Medulla oblongata (tissue), 1 donor: ENCODE measurements around the gene CRISPLD2.
A peak's percentile ranks its signal among the peaks of the same experiment; 100 is the strongest.
"Not testable (repeated sequence)": the region's sequence is repeated elsewhere in the genome, so short reads cannot be mapped to it uniquely, and the experiment has no call there.

Source experiments
- DNase-seq: peaks from one replicate; pipeline ENCODE4 v3.0.0-alpha.2; 2015; ENCODE audit errors: extremely low spot score

CRISPLD2 gene

DNA sequence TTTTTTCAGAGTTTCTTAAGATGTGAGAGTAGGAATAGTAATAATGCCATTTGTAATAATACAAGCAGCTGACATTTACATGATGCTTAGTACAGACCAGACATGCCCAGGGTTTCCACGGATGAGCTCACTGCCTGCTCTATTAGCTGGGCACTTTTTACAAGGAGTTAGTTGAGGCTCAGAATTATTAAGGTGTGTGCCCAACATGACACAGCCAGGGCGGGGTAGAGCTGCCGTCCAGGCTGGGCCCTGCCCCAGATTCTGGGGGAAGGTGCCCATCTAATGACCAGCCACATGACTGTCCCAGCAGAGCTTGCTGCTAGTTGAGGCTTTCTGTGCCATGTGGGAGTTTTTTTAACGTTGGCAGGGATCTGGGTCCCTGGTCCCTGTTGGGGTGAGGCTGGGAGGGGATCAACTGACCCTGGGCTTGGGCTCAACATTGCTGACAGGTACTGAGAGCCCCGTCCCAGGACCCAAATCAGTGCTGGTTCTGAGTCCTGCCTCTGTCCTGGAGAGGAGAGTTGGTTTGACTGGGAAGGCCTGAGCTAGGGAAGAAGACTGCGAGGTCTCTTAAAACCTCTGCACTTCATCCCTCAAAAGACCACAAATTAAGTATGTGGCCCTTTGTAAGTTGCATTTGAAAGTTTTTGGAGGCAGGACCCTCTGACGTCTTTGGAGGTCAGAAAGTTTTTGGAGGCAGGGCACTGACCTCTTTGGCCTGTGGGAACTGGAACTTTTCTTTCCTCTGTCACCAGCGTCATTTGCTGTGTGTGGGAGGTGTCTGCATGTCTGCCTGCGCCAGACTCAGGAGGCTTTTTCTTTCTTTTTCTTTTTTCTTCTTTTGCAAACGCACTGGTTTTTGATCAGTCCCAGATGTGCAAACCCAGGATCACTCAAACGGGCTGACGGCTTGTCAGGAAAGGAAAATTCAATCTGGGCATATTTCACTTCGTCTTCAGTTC, 2.2 kb downstream of the CRISPLD2 start:
- no peak for DNase-seq

DNA sequence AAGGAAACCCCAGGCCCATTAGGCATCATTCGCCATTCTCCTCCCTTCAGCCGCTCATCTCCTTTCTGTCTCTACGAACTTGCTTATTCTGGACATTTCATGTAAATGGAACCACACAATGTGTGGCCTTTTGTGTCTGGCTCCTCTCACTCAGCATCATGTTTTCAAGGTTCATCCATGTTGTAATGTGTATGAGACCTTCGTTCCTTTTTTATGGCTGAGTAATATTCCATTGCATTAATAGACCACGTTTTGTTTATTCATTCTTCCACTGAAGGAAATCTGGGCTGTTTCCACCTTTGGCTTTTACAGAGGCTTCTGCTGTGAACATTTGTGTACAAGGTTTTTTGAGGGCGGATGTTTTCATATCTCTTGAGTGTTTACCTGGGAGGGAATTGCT, 3.2 kb downstream of the CRISPLD2 start:
- no peak for DNase-seq

- DNase-seq, result no peak
Measured at GRCh38 chr16:84823484-84823883, 3.7 kb downstream of the CRISPLD2 start.

- no peak for DNase-seq
Measured at GRCh38 chr16:84823926-84824325, 4.1 kb downstream of the CRISPLD2 start.

- DNase-seq, result no peak
Measured at GRCh38 chr16:84825896-84826557, 6.2 kb downstream of the CRISPLD2 start.

- no peak for DNase-seq
Measured at GRCh38 chr16:84826558-84826941, 6.8 kb downstream of the CRISPLD2 start.

DNA sequence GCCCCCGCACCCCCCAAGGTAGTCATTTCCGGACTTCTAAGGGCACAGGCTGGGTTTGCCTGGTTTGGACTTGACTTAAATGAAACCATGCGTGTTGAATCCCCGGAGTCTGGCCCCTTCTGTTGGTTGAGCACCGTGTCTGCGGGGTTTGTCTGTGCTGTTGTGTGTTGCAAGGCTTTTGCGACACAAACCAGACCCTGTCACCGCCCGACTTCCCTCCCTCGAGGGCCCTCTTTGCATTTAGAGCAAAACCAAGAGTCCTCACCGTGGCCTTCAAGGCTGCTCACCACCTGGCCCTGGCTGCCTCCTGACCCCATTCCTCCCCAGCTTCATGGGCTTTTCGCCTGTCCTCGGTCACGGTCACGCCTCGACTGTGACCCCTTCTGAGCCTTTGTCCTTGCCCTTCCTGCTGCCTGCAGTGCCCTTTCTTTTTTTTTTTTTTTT, 7.4 kb downstream of the CRISPLD2 start:
- DNase-seq, result no peak

- DNase-seq, result no peak
Measured at GRCh38 chr16:84827897-84828296, 8.1 kb downstream of the CRISPLD2 start.

- no peak for DNase-seq
Measured at GRCh38 chr16:84828322-84828721, 8.5 kb downstream of the CRISPLD2 start.

DNA sequence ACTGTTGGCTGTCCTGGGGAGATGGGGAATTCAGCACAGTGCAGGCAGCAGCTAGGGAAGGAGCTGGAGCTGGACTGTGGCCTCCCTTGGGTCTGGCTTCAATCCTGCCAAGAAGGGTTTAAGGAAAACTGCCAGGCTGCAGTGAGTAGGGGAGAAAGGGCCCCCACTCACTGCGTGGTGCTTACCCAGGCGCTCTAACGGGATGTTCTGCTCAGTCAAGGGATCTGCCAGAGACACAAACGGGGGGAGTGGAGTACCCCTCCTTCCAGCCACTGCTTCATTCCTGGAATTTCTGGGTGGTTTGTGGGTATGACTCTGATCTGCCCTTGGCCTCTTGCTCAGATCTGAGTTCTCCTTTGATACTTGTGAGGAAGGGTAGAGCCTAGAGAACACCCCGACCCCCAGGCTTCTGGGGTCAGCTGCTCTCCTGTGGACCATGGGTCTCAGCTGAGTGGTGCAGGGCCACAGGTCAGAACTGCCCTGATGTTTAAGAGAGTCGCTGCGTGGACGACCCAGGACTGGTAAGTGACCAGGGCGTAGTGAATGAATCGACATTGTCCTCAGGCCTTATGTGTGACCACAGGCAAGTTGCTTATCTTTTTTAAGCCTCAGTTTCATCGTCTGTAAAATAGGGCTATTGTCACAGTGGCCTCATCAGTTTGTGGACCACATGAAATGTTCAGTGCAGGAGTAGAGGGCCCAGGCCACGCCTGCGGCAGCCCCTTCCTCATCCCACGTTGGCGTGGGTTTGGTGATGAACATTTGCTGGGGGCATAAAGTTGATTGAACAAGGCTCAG, 9.6 kb downstream of the CRISPLD2 start:
- peak; percentile 58 for DNase-seq

- no peak for DNase-seq
Measured at GRCh38 chr16:84830765-84831384, 11.1 kb downstream of the CRISPLD2 start.

DNA sequence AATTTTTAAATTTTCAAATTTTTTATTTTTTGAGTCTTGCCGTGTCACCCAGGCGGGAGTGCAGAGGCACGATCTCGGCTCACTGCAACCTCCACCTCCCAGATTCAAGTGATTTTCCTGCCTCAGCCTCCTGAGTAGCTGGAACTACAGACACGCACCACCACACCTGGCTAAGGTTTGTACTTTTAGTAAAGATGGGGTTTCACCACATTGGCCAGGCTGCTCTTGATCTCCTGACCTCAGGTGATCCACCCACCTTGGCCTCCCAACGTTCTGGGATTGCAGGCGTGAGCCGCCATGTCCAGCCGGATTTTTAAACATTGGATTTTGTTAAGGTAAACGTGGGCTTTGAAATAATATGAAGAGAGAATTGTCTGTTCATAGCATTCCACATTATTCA, 11.9 kb downstream of the CRISPLD2 start:
- not testable (repeated sequence) for DNase-seq

GRCh38 chr16:84832488-84833143, 12.8 kb downstream of the CRISPLD2 start:
- DNase-seq, result no peak

DNA sequence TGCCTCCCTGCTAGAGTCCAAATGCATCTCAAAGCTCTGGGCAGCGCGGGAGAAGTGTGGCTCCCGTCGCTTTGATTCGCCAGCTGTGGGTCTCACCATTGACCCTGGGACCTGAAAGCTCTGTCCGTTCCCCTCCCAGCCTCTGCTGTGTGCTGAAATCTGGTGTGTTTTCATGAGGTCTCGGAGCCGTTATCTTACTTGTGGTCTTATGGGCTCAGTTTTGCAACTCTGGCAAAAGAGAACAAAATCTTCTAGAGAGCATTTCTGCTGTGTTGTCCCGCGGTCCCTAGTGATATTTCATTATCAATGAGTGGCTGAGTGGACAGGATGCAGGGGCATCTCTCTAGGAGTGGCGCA, 13.3 kb downstream of the CRISPLD2 start:
- no peak for DNase-seq

- DNase-seq, result no peak
Measured at GRCh38 chr16:84833542-84834402, 14.0 kb downstream of the CRISPLD2 start.

DNA sequence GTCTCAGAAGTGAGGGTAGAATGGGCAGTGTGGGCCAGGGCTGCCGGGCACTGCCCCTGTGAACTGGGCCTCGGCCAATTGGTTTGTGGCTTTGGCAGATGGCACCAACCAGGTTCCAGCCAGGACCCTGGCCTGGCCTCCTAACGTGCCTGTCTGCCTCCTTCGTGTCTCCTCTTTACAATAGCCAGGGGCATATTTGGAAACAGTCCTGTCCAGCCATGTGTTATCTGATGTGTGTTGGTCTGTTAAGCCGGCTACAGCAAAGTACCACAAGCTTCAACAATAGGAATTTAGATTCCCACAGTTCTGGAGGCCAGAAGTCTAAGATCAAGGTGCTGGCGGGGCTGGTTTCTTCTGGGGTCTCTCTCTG, 14.6 kb downstream of the CRISPLD2 start:
- no peak for DNase-seq

- no peak for DNase-seq
Measured at GRCh38 chr16:84836234-84836647, 16.5 kb downstream of the CRISPLD2 start.

- no peak for DNase-seq
Measured at GRCh38 chr16:84836967-84837366, 17.2 kb downstream of the CRISPLD2 start.

- DNase-seq, result no peak
Measured at GRCh38 chr16:84838383-84838948, 18.7 kb downstream of the CRISPLD2 start.

DNA sequence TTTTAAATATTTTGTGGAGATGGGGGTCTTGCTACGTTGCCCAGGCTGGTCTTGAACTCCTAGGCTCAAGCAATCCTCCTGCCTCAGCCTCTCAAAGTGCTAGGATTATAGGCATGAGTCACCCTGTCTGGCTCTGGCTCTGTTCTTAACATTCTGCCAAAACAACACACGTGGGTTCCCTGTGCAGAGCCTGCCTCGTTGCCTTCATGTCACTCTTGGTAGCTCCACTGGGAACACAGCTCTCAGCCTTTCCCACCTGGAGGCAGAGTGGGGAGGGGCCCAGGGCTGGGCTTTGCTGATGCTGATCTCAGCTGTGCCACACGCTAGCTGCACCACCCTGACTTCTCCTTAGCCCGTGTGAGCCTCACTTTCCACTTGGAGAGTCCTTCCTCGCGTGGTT, 19.3 kb downstream of the CRISPLD2 start:
- no peak for DNase-seq
